Stimulated activated memory B cell treated with anti-CD40 and anti-IgM and Interleukin-4, amounts not matched to agents 10 μg/mL and 1 μg/mL and 100 μg/mL, for 72 hours (primary cell): Measurements from ENCODE around the gene GPATCH2L.

Source experiments
- ATAC-seq: fragments of 150-1000 bp; cut with Tn5 transposase; 2 replicates; pipeline ENCODE4 v1.10.0; 2021
- H3K27ac Mint-ChIP-seq: one replicate; pipeline ENCODE4 v1.8.0; 2022; ENCODE audit warnings: mild to moderate bottlenecking, mixed read lengths
- H3K27me3 Mint-ChIP-seq: one replicate; pipeline ENCODE4 v1.8.0; 2022; ENCODE audit warnings: mixed read lengths
- H3K36me3 Mint-ChIP-seq: one replicate; pipeline ENCODE4 v1.8.0; 2022; ENCODE audit warnings: mixed read lengths
- H3K4me1 Mint-ChIP-seq: one replicate; pipeline ENCODE4 v1.8.0; 2022; ENCODE audit warnings: mixed read lengths
- H3K4me3 Mint-ChIP-seq: one replicate; pipeline ENCODE4 v1.8.0; 2022; ENCODE audit warnings: mild to moderate bottlenecking, moderate library complexity, mixed read lengths
- H3K9me3 Mint-ChIP-seq: one replicate; pipeline ENCODE4 v1.8.0; 2022; ENCODE audit warnings: mixed read lengths

GPATCH2L gene

GRCh38 chr14:76252471-76252870, 100.7 kb downstream of the GPATCH2L start:
- no peak for ATAC-seq
- no peak overlapping the region for H3K4me3 Mint-ChIP-seq
- H3K9me3 Mint-ChIP-seq: peaks cover 3% of the 10 kb centered on the region
- peaks cover 5% of the 10 kb centered on the region for H3K36me3 Mint-ChIP-seq
- peaks cover 9% of the 10 kb centered on the region for H3K27me3 Mint-ChIP-seq
- H3K4me1 Mint-ChIP-seq: no peaks in the 10 kb centered on the region
- no peak overlapping the region for H3K27ac Mint-ChIP-seq

GRCh38 chr14:76253111-76253510, 101.4 kb downstream of the GPATCH2L start:
- H3K4me1 Mint-ChIP-seq: no peaks in the 10 kb centered on the region
- no peak overlapping the region for H3K4me3 Mint-ChIP-seq
- ATAC-seq: no peak
- H3K27me3 Mint-ChIP-seq: peaks cover 9% of the 10 kb centered on the region
- no peak overlapping the region for H3K27ac Mint-ChIP-seq
- H3K9me3 Mint-ChIP-seq: peaks cover 3% of the 10 kb centered on the region
- peaks cover 5% of the 10 kb centered on the region for H3K36me3 Mint-ChIP-seq

GRCh38 chr14:76256545-76256944, 104.8 kb downstream of the GPATCH2L start:
- peaks cover 9% of the 10 kb centered on the region for H3K27me3 Mint-ChIP-seq
- peaks cover 5% of the 10 kb centered on the region for H3K36me3 Mint-ChIP-seq
- H3K4me3 Mint-ChIP-seq: no peak overlapping the region
- ATAC-seq: no peak
- H3K9me3 Mint-ChIP-seq: peaks cover 3% of the 10 kb centered on the region
- H3K27ac Mint-ChIP-seq: no peak overlapping the region
- no peaks in the 10 kb centered on the region for H3K4me1 Mint-ChIP-seq

GRCh38 chr14:76257111-76257803, 105.5 kb downstream of the GPATCH2L start:
- Mint-ChIP-seq H3K9me3 (peaks cover 3% of the 10 kb centered on the region), H3K27ac (no peak overlapping the region), H3K27me3 (peaks cover 9% of the 10 kb centered on the region), H3K4me3 (no peak overlapping the region), H3K4me1 (no peaks in the 10 kb centered on the region), H3K36me3 (peaks cover 5% of the 10 kb centered on the region)
- ATAC-seq: no peak

- ATAC-seq: no peak
- H3K4me3 Mint-ChIP-seq: no peak overlapping the region
- H3K9me3 Mint-ChIP-seq: peaks cover under 1% of the 10 kb centered on the region
- no peaks in the 10 kb centered on the region for H3K4me1 Mint-ChIP-seq
- H3K27ac Mint-ChIP-seq: no peak overlapping the region
- peaks cover 5% of the 10 kb centered on the region for H3K27me3 Mint-ChIP-seq
- H3K36me3 Mint-ChIP-seq: peaks cover 2% of the 10 kb centered on the region
Measured at GRCh38 chr14:76257842-76258397, 106.2 kb downstream of the GPATCH2L start.

GRCh38 chr14:76259029-76259735, 107.5 kb downstream of the GPATCH2L start:
- Mint-ChIP-seq H3K27me3 (peaks cover 1% of the 10 kb centered on the region), H3K4me1 (no peaks in the 10 kb centered on the region), H3K9me3 (no peaks in the 10 kb centered on the region), H3K27ac (no peak overlapping the region), H3K4me3 (no peak overlapping the region), H3K36me3 (no peaks in the 10 kb centered on the region)
- ATAC-seq: no peak

- peaks cover 6% of the 10 kb centered on the region for H3K36me3 Mint-ChIP-seq
- H3K4me3 Mint-ChIP-seq: no peak overlapping the region
- ATAC-seq: no peak
- no peaks in the 10 kb centered on the region for H3K9me3 Mint-ChIP-seq
- H3K4me1 Mint-ChIP-seq: no peaks in the 10 kb centered on the region
- peaks cover 17% of the 10 kb centered on the region for H3K27me3 Mint-ChIP-seq
- no peak overlapping the region for H3K27ac Mint-ChIP-seq
Measured at GRCh38 chr14:76260749-76261148, 109.0 kb downstream of the GPATCH2L start.

GRCh38 chr14:76261371-76261811, 109.7 kb downstream of the GPATCH2L start:
- Mint-ChIP-seq H3K36me3 (peaks cover 6% of the 10 kb centered on the region), H3K27me3 (peaks cover 23% of the 10 kb centered on the region), H3K9me3 (no peaks in the 10 kb centered on the region), H3K4me3 (no peak overlapping the region), H3K27ac (no peak overlapping the region), H3K4me1 (no peaks in the 10 kb centered on the region)
- ATAC-seq: no peak

GRCh38 chr14:76262641-76263040, 110.9 kb downstream of the GPATCH2L start:
- peaks cover 24% of the 10 kb centered on the region for H3K27me3 Mint-ChIP-seq
- H3K4me3 Mint-ChIP-seq: no peak overlapping the region
- peaks cover 6% of the 10 kb centered on the region for H3K36me3 Mint-ChIP-seq
- ATAC-seq: no peak
- H3K4me1 Mint-ChIP-seq: no peaks in the 10 kb centered on the region
- no peak overlapping the region for H3K27ac Mint-ChIP-seq
- H3K9me3 Mint-ChIP-seq: no peaks in the 10 kb centered on the region
